ENCODE measurements around the gene ANKRD24.
"Not testable (repeated sequence)": the region's sequence is repeated elsewhere in the genome, so short reads cannot be mapped to it uniquely, and the experiment has no call there.

The ANKRD24 gene

DNA sequence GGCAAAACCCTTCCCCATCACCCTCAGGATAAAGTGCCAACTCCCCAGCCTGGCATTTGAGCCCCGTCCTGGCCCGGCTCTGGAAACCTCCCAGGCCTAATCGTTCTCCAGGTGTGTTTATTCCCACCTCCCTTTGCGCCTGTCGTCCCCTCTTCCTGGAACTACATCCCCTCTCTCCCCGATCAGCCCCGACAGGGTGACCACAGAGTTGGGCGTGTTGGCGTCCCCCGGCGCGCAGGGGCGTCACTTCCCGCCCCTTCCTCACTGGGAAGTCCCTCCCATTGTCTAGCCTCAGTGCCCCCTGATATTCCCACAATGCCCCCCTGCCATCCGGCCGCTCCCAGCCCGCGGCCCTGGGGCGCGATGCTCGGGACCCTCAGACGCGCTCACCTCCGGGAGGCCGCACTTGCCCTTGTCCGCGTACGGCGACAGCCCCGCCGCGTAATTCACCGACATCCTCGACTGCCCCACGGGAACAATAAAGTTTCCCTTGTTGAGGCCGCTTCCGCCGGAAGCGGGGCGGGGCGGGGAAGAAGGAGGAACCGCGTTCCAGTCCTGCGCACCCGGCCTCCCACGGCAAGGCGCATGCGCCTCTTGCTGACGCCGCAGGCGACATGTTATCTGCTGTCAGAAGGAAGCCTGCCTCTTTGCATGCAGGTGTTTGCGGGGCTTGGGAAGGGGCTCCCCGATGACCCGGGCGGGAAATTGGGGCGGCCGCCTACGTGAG lies at the start of gene ANKRD24, which contains the start of gene SIRT6:
Gene ANKRD24 (plus strand): TSS at position 606 of the 727 bp plus-strand sequence. CDS start 3,737 bp downstream, outside the sequence.
Gene SIRT6 (minus strand): TSS at position 480 of the 727 bp plus-strand sequence. CDS start 24 bp downstream, at position 456.
- DNase-seq (ENCODE audit: low spot score): peak; percentile 96

DNA sequence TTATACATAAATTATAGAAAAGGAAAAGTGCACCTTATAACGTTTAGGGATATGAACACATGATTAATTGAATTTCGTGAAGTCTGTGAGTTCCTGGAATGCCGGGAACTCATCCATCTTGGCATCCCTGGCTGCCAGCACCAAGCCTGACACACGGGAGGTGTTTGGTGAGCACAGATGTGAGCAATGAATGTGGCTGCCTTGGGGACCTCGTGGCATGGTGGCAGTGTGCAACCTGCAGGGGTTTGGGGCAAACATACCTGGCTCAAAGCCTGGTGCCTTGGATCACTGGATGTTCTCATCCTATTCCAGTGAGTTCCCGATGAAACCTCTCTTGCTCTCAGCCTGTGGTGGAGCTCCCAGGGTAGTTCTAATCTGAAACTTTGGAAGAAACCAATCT lies 48.1 kb upstream of the ANKRD24 start:
- no peak for DNase-seq (ENCODE audit: low spot score)

DNA sequence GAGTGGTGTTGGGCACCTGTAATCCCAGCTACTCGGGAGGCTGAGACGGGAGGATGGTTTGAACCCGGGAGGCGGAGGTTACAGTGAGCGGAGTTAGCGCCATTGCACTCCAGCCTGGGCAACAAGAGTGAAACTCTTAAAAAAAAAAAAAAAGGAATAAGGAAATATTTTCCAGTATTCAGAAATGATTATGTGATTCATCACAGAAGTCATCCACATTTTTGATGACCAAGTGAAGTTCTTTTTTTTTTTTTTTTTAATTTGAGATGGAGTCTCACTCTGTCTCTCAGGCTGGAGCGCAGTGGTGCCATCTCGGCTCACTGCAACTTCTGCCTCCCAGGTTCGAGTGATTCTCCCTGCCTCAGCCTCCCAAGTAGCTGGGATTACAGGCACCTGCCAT lies 47.1 kb upstream of the ANKRD24 start:
- not testable (repeated sequence) for DNase-seq (ENCODE audit: low spot score)

DNA sequence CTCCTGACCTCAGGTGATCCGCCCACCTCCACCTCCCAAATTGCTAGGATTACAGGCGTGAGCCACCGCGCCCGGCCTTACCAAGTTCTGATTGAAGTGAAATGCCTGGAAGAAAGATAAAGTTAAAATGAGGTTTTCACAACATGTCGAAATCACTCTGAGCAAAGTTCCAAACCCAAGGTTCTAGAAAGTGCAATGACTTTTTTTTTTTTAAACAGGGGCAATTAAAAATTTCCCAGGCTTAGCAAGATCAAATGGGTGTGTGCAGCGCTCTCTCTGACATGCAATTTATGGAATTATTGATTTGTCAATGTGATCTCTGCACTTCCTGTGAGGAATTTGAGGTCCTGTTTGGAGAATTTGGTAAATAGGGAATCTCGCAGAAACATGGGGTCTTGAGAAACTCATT lies 45.8 kb upstream of the ANKRD24 start:
- no peak for DNase-seq (ENCODE audit: low spot score)

DNA sequence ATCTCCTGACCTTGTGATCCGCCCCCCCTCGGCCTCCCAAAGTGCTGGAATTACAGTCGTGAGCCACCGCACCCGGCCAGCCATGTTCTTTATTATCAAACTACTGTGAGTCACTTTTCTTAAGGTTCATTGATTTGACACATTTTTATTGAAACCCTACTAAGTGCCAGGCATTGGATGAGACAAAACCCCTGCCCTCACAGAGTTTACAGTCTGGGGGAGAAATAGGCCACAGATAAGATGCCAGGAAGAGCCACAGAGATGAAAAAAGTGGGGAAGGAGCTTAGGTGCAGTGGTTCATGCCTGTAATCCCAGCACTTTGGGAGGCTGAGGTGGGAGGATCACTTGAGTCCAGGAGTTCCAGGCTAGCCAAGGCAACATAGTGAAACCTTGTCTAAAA lies 44.0 kb upstream of the ANKRD24 start:
- DNase-seq (ENCODE audit: low spot score): no peak

DNA sequence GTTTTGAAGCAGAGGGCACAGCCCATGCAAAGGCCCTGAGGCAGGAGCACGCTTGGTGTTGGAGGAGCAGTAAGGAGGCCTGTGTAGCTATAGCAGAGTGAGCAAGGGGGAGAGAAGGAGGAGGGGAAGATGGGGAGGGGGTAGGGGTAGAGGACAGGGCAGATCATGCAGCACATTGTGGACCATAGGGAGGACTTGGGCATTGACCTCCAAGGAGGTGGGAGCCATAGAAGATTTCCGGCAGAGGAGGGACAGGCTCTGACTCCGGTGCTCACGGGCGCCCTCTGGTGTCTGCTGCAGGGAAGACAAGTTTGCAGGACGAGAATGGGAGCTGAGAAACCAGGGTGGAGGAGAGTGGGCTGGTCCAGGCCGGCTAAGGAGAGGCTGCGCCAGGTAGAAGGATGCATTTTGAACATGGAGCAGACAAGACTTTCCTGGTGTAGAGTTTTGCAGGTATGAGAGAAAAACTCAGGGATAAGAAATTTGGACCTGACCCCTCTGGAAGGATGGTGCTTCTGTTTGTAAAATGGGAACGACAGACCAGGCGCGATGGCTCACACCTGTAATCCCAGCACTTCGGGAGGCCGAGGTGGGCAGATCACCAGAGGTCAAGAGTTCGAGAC lies 42.8 kb upstream of the ANKRD24 start:
- peak; percentile 87 for DNase-seq (ENCODE audit: low spot score)

DNA sequence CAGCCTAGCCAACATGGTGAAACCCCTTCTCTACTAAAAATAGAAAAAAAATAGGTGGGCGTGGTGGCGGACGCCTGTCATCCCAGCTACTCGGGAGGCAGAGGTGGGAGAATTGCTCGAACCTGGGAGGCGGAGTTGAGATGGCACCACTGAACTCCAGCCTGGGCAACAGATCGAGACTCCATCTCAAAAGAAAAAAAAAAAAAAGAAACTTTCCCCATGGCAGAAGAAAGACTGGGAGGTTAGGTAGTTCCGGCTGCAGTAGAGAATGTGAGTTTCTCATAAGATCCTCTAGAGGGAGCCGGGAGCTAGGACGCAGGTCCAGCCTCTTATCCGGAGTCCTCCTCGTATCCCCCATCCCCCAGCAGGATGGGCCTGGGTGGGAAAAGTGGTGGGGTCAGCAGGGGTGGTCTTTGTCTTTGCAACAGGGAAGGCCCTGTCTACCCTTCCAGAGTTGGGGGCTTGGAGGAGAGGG lies 42.2 kb upstream of the ANKRD24 start:
- DNase-seq (ENCODE audit: low spot score): peak; percentile 74

DNA sequence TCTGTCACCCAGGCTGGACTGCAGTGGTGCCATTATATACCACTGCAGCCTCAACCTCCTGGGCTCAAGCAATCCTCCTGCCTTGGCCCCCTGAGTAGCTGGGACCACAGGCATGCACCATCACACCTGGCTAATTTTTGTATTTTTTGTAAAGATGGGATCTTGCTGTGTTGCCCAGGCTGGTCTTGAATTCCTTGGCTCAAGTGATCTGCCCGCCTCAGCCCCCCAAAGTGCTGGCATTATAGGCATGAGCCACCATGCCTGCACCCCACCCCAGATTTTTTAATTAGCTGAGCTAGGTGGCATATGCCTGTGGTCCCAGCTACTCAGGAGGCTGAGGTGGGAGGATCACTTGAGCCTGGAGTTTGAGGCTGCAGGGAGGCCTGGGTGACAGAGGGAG lies 39.6 kb upstream of the ANKRD24 start:
- DNase-seq (ENCODE audit: low spot score): not testable (repeated sequence)

DNA sequence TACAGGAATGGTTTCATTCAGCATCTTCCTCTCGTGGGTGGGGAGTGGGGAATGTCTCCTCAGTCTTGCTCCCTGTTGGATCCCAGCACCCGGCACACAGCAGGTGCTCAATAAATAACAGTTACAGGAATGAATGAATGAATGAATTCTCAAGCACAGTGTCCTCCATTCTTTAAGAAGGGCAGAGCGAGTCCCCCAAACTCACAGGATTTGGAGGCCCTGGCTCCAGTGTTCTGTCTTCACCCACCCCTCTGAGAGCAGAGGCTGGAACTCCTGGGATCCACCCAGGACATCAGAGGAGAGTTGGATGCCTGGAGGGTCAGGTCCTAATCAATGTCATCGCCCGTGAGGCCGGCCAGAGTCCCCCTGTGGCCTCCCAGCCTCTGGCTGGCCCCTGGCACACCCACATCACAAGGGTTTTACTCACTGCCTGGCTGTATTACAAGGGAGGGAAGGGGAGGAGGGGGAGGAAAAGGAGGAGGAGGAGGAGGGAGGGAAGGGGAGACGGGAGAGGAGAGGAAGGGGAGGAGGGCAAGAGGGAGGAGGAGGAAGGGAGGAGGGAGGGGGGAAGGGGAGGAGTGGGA lies 37.7 kb upstream of the ANKRD24 start:
- DNase-seq (ENCODE audit: low spot score): no peak

DNA sequence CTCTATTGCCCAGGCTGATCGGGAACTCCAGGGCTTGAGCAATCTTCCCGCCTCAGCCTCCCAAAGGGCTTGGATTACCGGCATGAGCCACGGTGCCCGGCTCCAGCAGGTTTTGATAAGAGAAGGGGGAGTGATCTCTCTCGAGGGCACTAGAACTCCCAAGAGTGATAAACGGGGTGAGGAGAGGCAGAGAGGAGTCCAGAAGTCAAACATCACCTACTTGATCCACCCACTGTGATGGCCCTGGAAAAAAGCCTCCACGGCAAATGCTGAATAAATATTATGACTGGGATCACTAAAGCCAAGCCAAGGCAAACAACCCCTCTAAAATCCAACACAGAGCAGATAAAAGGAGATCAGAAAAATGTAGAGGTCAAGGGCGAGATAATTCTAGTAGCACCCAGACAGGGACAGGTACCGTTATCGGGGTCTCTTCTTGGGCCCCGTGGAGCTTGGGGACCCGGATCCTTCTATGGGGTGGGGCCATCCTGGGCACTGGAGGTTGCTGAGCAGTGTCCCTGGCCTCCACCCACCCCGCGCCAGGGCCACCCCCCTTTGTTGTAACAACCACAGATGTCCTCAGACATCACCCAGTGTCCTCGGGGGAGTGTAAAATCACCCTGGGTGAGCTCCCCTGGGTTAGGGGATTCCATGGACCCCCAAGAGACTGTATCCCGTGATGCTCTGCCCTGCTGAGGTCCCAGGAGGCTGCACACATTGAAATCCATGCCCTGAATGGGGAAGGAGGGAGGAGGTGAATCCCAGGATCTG lies 32.8 kb upstream of the ANKRD24 start:
- no peak for DNase-seq (ENCODE audit: low spot score)

DNA sequence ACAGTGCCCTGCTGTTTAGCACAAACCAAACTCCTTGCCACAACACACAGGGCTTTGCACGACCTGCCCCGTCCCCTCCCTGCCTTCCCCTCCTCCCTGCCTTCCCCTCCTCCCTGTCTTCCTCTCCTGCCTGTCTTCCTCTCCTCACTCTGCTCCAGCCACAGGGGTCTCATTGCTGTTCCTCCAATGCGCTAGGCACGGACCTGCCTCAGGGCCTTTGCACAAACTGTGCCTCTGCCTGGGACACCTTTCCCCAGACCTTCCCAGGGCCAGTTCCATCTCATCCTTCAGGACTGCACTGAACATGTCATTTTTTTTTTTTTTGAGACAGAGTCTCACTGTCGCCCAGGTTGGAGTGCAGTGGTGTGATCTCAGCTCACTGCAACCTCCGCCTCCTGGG lies 30.9 kb upstream of the ANKRD24 start:
- DNase-seq (ENCODE audit: low spot score): no peak

DNA sequence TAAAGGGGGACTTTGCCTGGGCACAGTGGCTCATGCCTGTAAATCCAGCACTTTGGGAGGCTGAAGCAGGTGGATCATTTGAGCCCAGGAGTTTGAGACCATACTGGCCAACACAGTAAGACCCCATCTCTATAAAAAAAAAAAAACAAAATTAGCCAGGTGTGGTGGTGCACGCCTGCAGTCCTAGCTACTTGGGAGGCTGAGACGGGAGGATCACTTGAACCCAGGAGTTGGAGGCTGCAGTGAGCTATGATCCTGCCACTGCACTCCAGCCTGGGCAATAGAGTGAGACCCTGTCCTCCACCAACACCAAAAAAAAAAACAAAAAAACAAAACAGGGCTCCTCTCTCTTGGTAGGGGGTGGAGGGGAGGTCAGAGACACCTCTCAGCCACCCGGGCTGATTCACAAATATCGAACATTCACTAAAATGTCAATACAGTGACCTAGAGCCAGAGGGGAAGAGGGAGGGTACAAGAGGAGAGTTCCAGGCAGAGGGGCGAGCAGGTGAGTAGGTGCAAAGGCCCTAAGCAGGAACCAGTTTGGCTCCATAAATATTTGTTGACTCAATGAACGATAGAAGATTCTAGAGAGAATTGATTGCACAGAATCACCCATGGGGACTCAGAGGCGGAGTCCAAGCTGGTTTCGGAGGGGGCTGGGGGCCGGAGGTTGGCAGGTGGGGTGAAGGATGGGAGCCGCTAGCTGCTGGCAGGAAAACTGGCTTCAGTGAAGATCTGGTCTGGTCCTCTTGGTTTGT lies 30.1 kb upstream of the ANKRD24 start:
- DNase-seq (ENCODE audit: low spot score): no peak

DNA sequence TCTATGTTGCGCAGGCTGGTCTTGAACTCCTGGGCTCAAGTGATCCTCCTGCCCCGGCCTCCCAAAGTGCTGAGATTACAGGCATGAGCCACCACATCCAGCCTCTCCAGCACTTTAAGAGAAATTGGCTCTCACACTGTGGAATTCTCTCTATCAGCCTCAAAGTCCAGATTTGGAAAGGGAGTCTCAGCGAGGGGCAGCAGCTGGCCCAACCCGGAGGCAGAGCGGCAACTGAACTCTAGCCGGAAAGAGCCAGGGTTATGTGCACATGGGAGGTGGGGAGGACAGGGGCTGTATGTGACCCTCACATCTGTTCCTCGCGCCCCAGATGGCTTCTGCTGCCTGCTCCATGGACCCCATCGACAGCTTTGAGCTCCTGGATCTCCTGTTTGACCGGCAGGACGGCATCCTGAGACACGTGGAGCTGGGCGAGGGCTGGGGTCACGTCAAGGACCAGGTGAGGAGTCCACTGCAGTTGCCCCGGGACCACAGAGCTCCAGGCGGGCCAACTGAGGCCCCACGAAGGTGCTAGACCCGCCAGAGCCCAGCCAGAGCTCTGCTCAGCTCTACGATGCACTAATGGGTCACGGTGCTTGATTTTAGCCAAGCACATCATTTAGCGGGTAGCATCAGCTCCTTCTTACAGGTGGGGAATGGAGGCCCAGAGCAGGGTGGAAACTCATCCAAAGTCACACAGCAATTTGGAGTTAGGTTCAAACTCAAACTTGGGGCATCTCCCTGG lies 27.7 kb upstream of the ANKRD24 start:
- DNase-seq (ENCODE audit: low spot score): no peak

DNA sequence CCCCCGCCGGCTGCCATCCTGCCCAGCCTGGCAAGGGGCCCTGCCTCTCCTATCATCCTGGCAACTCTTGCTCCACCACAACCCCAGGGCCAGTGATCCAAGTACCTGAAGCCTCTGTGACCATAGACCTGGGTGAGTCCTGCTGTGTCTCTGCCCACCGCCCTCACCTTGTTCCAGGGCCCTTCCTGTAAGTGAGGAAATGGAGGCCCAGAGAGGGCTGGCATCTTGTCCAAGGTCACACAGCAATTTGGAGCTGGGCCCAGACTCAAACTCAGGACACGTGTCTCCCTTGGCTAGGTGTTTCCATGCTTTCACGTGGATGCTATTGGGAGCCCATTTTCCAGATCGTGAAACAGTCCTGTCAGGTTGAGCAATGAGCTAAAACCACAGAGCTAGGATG lies 25.3 kb upstream of the ANKRD24 start:
- DNase-seq (ENCODE audit: low spot score): no peak

DNA sequence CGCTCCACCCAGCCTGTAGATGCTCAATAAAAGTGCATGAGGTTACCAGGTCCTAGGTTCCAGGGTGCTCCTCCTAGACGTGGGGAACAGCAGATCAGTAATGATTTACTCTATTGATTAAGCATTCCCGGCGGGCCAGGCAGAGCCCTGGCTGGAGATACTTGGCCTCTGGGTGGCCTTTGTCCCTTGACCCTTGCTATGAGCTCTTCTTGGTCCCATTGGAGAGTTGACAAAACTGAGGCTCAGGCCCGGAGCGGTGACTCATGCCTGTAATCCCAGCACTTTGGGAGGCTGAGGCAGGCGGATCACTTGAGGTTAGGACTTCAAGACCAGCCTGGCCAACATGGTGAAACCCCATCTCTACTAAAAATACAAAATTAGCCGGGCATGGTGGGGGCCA lies 24.5 kb upstream of the ANKRD24 start:
- DNase-seq (ENCODE audit: low spot score): not testable (repeated sequence)

DNA sequence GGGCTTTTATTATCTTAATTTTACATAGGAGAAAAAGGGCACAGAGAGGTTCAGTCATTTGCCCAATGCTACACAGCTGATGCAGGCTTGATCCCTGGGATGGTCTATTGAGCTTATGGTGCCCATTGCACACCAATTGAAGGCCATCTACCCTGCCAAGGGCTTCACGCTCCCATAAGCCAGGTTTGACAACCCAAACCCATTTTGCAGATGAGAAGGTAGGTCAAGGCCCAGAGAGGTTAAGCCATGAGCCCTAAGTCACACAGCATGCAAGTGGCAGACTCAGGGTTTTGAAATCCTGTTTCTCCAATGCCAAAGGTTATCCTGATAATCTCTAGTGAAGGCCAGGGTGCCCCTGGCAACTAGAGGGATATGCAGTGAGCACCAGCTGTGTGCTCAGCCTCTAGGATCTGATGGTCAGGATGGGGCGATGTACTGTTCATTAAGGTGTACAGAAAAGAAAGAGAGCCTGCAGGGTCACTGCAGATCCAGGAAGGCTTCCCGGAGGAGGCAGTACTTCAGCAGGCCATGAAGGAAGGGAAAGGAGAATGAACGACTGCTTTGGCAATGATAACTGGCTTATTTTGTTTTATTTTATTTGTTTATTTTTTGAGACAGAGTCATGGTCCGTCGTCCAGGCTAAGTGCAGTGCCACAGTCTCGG lies 20.9 kb upstream of the ANKRD24 start:
- no peak for DNase-seq (ENCODE audit: low spot score)

DNA sequence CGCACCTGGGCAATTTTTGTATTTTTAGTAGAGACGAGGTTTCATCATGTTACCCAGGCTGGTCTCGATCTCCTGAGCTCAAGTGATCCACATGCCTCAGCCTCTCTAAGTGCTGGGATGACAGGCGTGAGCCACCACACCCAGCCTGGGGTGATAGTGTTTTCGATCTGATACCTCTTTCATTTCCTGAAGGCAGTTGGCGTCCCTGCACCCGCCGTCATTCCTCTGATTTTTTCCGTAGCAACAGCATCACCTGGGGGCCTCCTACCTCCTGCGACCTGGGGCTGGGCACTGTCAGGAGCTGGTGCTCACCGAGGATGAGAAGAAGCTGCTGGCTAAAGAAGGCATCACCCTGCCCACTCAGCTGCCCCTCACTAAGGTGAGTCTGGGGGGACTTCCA lies 18.2 kb upstream of the ANKRD24 start:
- DNase-seq (ENCODE audit: low spot score): no peak

DNA sequence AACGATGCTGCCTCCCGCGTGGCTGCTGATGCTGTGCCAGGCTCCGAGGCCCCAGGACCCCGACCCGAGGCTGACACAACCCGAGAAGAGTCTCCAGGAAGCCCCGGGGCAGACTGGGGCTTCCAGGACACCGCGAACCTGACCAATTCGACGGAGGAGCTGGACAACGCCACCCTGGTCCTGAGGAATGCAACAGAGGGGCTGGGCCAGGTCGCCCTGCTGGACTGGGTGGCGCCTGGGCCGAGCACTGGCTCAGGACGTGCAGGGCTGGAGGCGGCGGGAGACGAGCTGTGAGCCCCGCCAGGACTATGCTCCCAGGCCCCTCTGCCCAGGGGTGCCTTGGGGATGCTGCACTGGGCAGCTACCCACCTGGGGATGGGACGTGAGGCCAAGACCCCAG lies 10.8 kb upstream of the ANKRD24 start:
- no peak for DNase-seq (ENCODE audit: low spot score)

DNA sequence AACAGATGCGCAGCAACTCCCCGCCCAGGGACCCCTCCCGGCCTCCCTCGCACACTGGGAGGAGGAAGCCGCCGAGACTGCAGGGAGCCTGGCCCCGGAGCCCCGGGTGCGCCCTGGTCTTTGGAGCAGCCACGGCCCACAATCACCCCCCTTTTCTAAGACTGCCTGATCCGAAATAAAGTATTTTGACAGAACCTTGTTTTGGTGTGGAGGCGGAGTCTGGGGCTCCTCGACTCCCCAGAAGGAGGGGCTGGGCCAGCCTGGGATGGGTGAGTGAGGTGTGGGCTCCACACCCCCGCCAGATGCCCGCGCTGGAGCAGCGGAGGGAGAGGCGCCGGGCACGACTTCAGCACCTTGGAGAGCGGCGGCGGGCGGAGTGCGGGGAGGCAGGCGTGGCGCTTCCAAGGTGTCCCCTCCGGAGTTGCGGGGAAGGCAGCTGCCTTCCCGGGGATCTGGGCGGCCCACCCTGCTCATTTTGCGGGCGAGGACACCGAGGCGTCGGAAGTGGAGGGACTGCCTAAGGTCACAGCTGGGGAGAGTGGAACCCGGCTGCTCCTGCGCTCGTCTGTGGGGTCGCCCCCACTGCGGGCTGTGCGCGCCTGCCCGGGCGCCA lies 9.5 kb upstream of the ANKRD24 start:
- peak; percentile 47 for DNase-seq (ENCODE audit: low spot score)

Measured in hematopoietic multipotent progenitor cell treated with erythropoietin and hydrocortisone succinate and interleukin-3 and kit ligand, for 15 days (in vitro differentiated cells).